GM12878 (cell line): ENCODE results near the gene HRNR. TPM values are rescaled to one million over a fixed set of nuclear protein-coding genes. Genes with fewer than 3 reads are reported as not detected.

Experiments
- ATAC-seq: fragments of 200-7000 bp; cut with Tn5 transposase; 3 replicates; pipeline ENCODE4 v1.9.1; 2020; ENCODE audit warnings: mild to moderate bottlenecking, moderate library complexity
- BruUV-seq: library from RNA; stranded (reverse); fragments of 400-500 nt; replicated peaks from 2 replicates; lab custom pipeline; 2021; lab: Mats Ljungman, UMichigan
- CTCF ChIA-PET: fragments of 300-600 bp; sonication (Branson Sonifier 250); formaldehyde crosslinking; extraction: SDS; loops from one replicate; lab custom pipeline; 2021; ENCODE audit warnings: inconsistent platforms; lab: Yijun Ruan, JAX
- POLR2A ChIA-PET: fragments of 350-600 bp; formaldehyde crosslinking; extraction: SDS; loops from one replicate; lab custom pipeline; 2021; ENCODE audit warnings: inconsistent platforms; lab: Charles Lee
- RAD21 ChIA-PET: fragments of 300-600 bp; sonication (Branson Sonifier 250); formaldehyde crosslinking; loops from one replicate; lab custom pipeline; 2023; ENCODE audit warnings: antibody characterized with exemption; ENCODE audit not compliant: unreplicated experiment; lab: Charles Lee
- SMC1A ChIA-PET: fragments of 300-600 bp; sonication (Branson Sonifier 250); formaldehyde crosslinking; loops from one replicate; lab custom pipeline; 2023; ENCODE audit not compliant: unreplicated experiment, uncharacterized antibody; lab: Charles Lee
- DNase-seq: peaks from one replicate; pipeline ENCODE4 v3.0.0-alpha.2; 2011; ENCODE audit warnings: low read depth, low spot score
- FAIRE-seq: peaks from 3 replicates; lab custom pipeline; 2011; peaks lifted over from hg19 to GRCh38; lab: Jason Lieb, UNC
- H2AFZ ChIP-seq: 2 replicates; pipeline ENCODE4 v1.6.0; 2011; ENCODE audit warnings: low read depth, low read length, control low read depth; ENCODE audit not compliant: control insufficient read depth
- H3K27ac ChIP-seq: 2 replicates; pipeline ENCODE4 v1.5.1; 2011; ENCODE audit warnings: control low read depth; ENCODE audit not compliant: control insufficient read depth, insufficient read depth
- H3K27me3 ChIP-seq, 2 experiments: replicated peaks in 1 of 2; 2 replicates each; pipeline versions ENCODE4 v1.6.0 to v1.6.1; 2011; ENCODE audit warnings: low read length in 1 of 2; ENCODE audit not compliant: control insufficient read depth in 2 of 2, insufficient read depth in 2 of 2
- H3K36me3 ChIP-seq, 2 experiments: 2 replicates each; pipeline ENCODE4 v1.5.1; 2011; ENCODE audit warnings: low read length in 1 of 2; ENCODE audit not compliant: control insufficient read depth in 2 of 2, insufficient read depth in 2 of 2
- H3K4me1 ChIP-seq: 2 replicates; pipeline ENCODE4 v1.6.1; 2011; ENCODE audit warnings: mild to moderate bottlenecking, low read length, moderate library complexity, mixed read lengths; ENCODE audit not compliant: control insufficient read depth, insufficient read depth
- H3K4me2 ChIP-seq: 2 replicates; pipeline ENCODE4 v1.6.0; 2011; ENCODE audit warnings: control low read depth; ENCODE audit not compliant: control insufficient read depth, insufficient read depth
- H3K4me3 ChIP-seq: fragments of 200-600 bp; sonication (generic); 2 replicates; pipeline ENCODE4 v1.5.1; 2016
- H3K79me2 ChIP-seq: 2 replicates; pipeline ENCODE4 v1.6.0; 2011; ENCODE audit warnings: low read length; ENCODE audit not compliant: control insufficient read depth, insufficient read depth
- H3K9ac ChIP-seq: 2 replicates; pipeline ENCODE4 v1.8.0; 2011; ENCODE audit warnings: low read length, control low read depth, mixed read lengths; ENCODE audit not compliant: control insufficient read depth, insufficient read depth
- H3K9me3 ChIP-seq: replicated peaks from 3 replicates; pipeline ENCODE4 v1.5.1; 2011; ENCODE audit warnings: mild to moderate bottlenecking, low read length; ENCODE audit not compliant: control insufficient read depth, insufficient read depth
- H4K20me1 ChIP-seq: 2 replicates; pipeline ENCODE4 v1.6.0; 2011; ENCODE audit not compliant: control insufficient read depth, insufficient read depth
- BCL3 ChIP-seq: IDR thresholded peaks from 2 replicates; pipeline ENCODE4 v1.6.1; 2011; ENCODE audit warnings: borderline replicate concordance, low read depth, mild to moderate bottlenecking, moderate library complexity, low read length; ENCODE audit not compliant: insufficient read depth, poor library complexity, severe bottlenecking
- CTCF ChIP-seq, 3 experiments: IDR thresholded peaks in 2 of 3; conservative IDR thresholded peaks in 1 of 3; 2 replicates each; pipeline ENCODE4 v1.5.1; 2011; ENCODE audit warnings: low read depth in 3 of 3, low read length in 3 of 3, mild to moderate bottlenecking in 3 of 3, control low read depth in 2 of 3, moderate library complexity in 2 of 3, inconsistent platforms in 1 of 3, mixed read lengths in 1 of 3; ENCODE audit not compliant: control insufficient read depth in 2 of 3, insufficient read depth in 1 of 3; ENCODE audit errors: extremely low read depth in 1 of 3
- ETV6 ChIP-seq, 2 experiments: fragments of 450-650 bp in 1 of 2; IDR thresholded peaks in 1 of 2; conservative IDR thresholded peaks in 1 of 2; 2 replicates each; pipeline ENCODE4 v1.6.1; 2014; ENCODE audit warnings: antibody characterized with exemption in 1 of 2, borderline replicate concordance in 1 of 2, low read depth in 1 of 2, mild to moderate bottlenecking in 1 of 2, moderate library complexity in 1 of 2
- EZH2 ChIP-seq: IDR thresholded peaks from 2 replicates; pipeline ENCODE4 v1.6.1; 2012; ENCODE audit warnings: low read depth, mild to moderate bottlenecking, control low read depth, inconsistent platforms, low read length, borderline replicate concordance; ENCODE audit not compliant: control insufficient read depth
- JUNB ChIP-seq: IDR thresholded peaks from 2 replicates; pipeline ENCODE4 v1.6.1; 2016; ENCODE audit warnings: antibody characterized with exemption, mild to moderate bottlenecking
- MAX ChIP-seq: IDR thresholded peaks from 2 replicates; pipeline ENCODE4 v1.6.1; 2012; ENCODE audit warnings: low read depth, low read length, improper control_type of control experiment
- POLR2AphosphoS5 ChIP-seq: IDR thresholded peaks from 2 replicates; pipeline ENCODE4 v1.6.1; 2011; ENCODE audit warnings: mild to moderate bottlenecking, low read length, inconsistent platforms
- RAD21 ChIP-seq: IDR thresholded peaks from 2 replicates; pipeline ENCODE4 v1.6.1; 2011; ENCODE audit warnings: mild to moderate bottlenecking, low read depth, low read length, moderate library complexity; ENCODE audit not compliant: insufficient read depth
- SMC3 ChIP-seq: IDR thresholded peaks from 2 replicates; pipeline ENCODE4 v1.6.1; 2011; ENCODE audit warnings: low read length, improper control_type of control experiment, borderline replicate concordance
- ZNF24 ChIP-seq: fragments of 450-650 bp; IDR thresholded peaks from 2 replicates; pipeline ENCODE4 v1.6.1; 2017; ENCODE audit warnings: antibody characterized with exemption, mild to moderate bottlenecking
- WGBS: methylation state at CpG from one replicate; pipeline ENCODE4 v1.1.6; 2016; ENCODE audit warnings: low lambda C conversion rate; ENCODE audit not compliant: insufficient replicate concordance, insufficient coverage; ENCODE audit errors: missing lambda C conversion rate; 5-methylcytosine and 5-hydroxymethylcytosine counted together
- in situ Hi-C: fragments of 300-500 bp; cut with MboI; formaldehyde crosslinking; loops from 9 replicates; pipeline ENCODE4 v1.14.3; 2018; ENCODE audit warnings: mixed read lengths
- intact Hi-C: fragments of 100-400 bp; cut with micrococcal nuclease; formaldehyde crosslinking; loops from one replicate; pipeline ENCODE4 v1.14.2; 2022; ENCODE audit not compliant: unreplicated experiment
- polyA plus RNA-seq, 11 experiments: library from polyadenylated mRNA; depleted of rRNA in 4 of 11; unstranded in 6 of 11; stranded (reverse) in 5 of 11; fragments of >200 nt; fragmentation: Nextera tagmentation in 4 of 11; fragmentation: Illumina TruSeq in 1 of 11; extraction: Ambion mirVana in 4 of 11; extraction: Trizol in 1 of 11; gene quantifications; 1 replicate in 1 of 11; 2 replicates in 10 of 11; pipeline versions ENCODE4 v1.2.1 to v1.2.3, GENCODE V29; 2011 to 2016; ENCODE audit warnings: inconsistent platforms in 2 of 11, missing spikeins in 2 of 11, low read depth in 1 of 11
- total RNA-seq, 4 experiments: library from RNA; depleted of rRNA in 3 of 4; stranded (reverse); fragments of >200 nt in 3 of 4; fragmentation: Illumina TruSeq in 1 of 4; extraction: Trizol in 1 of 4; gene quantifications; 2 replicates each; pipeline versions ENCODE4 v1.2.1 to v1.2.3, GENCODE V29; 2013 to 2021

The HRNR gene
- total and polyA plus RNA-seq, 10 of the 15 experiments (the other 5 are each of a cell fraction or from before 2014, with no cell fraction given) = not detected

DNA sequence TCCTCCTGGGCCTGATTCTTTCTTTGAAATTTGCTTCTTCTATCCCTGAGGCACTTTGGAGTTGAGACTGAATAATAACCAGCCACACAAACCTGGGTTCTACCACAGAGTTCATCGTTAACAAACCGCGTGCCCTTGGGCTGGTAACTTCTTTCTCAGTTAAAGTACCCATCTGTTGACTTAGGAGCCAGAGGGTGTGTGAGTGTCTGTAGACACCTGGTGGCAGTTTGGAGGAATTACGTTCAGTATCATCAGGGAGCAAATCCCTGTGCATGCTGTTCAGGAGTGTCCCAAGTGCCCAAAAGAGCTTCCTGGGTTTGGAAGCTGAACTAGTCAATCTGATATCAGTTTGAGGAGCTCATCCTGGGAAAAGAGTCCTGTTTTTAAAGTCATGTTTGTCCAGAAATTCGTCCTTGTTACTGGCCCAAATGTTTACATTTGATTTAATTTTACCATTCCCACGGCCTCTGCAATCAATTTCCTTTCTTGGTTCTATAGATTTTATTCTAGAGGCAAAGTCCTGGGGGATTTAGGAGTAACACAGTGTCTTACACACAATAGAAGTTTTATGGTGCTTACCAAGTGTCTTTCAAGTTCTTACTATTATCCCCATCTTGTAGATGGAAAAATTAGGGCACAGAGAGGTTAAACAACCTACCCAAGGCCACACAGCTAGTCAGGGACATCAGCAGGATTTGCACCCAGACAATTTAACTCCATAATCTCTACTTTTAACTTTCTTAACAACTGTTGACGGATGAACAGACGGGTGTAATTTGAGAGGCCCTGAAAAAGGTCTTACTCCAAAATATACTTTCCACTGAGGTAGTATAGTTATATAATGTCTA lies 38.2 kb downstream of the HRNR start:
- H2AFZ ChIP-seq = no peak overlapping the region
- no peak for TF ChIP-seq JUNB
- TF ChIP-seq POLR2AphosphoS5 = no peak
- no peak for TF ChIP-seq ZNF24
- no peak for TF ChIP-seq EZH2
- peak; percentile 72 to 84 (median 76) for TF ChIP-seq CTCF (IDR thresholded peaks at IDR 0.05 in 2 of 3, conservative IDR thresholded peaks at IDR 0.05 in 1 of 3; ENCODE audit: control insufficient read depth in 2 of 3, extremely low read depth in 1 of 3, insufficient read depth in 1 of 3, low read depth in 3 of 3, low read length in 3 of 3)
- TF ChIP-seq ETV6 (conservative IDR thresholded peaks at IDR 0.05 in 1 of 2, IDR thresholded peaks at IDR 0.05 in 1 of 2; ENCODE audit: borderline replicate concordance in 1 of 2, low read depth in 1 of 2) = no peak
- TF ChIP-seq RAD21 = peak; percentile 89
- no peak for TF ChIP-seq MAX
- TF ChIP-seq BCL3 = no peak
- peak; percentile 90 for TF ChIP-seq SMC3
- H3K79me2 ChIP-seq = no peaks in the 10 kb centered on the region
- RAD21 ChIA-PET = interaction anchor here (0.6 to 6.7 kb wide), 8 partner anchors 11 to 273 kb away, joined by 3 to 63 read pairs (median 4); no protein-coding TSS in a partner anchor
- no peak overlapping the region for H3K4me2 ChIP-seq
- ATAC-seq = peak; percentile 73
- in situ Hi-C loops (loop anchor here (5.0 kb wide), 2 partner anchors 133 to 272 kb away; no protein-coding TSS in a partner anchor), intact Hi-C loops (loop anchor here (1.0 to 5.0 kb wide), 3 partner anchors 43 to 162 kb away; no protein-coding TSS in a partner anchor)
- no TSS peak for BruUV-seq
- no peaks in the 10 kb centered on the region for H3K9me3 ChIP-seq
- no peak overlapping the region for H3K27ac ChIP-seq
- H3K9ac ChIP-seq = no peak overlapping the region
- no peaks in the 10 kb centered on the region; a peak in 1 of 4 replicates for H3K27me3 ChIP-seq
- no peak overlapping the region for H3K4me3 ChIP-seq
- no peaks in the 10 kb centered on the region for H4K20me1 ChIP-seq
- SMC1A ChIA-PET = interaction anchor here (0.7 to 5.1 kb wide), 7 partner anchors 9 to 432 kb away, joined by 3 to 34 read pairs (median 3); no protein-coding TSS in a partner anchor
- CTCF ChIA-PET = interaction anchor here (0.6 to 7.8 kb wide), 14 partner anchors 10 to 1077 kb away, joined by 3 to 145 read pairs (median 4); no protein-coding TSS in a partner anchor
- no peaks in the 10 kb centered on the region for H3K36me3 ChIP-seq
- WGBS = 6% methylated on average over 8 of the region's 8 CpGs
- POLR2A ChIA-PET = no interaction called here
- no peak for DNase-seq
- H3K4me1 ChIP-seq = no peaks in the 10 kb centered on the region; the same call in 1 of the 2 replicates
- peak; percentile 84 for FAIRE-seq
